B cell (primary cell): ENCODE results near the gene TCF7L2. TPM values are rescaled to one million over a fixed set of nuclear protein-coding genes. Genes with fewer than 3 reads are reported as not detected.

Experiments used
- ATAC-seq: fragments of 200-7000 bp; cut with Tn5 transposase; one replicate; pipeline ENCODE4 v1.10.0; 2021; ENCODE audit warnings: low read depth, mild to moderate bottlenecking, moderate number of reproducible peaks, moderate library complexity
- CTCF ChIA-PET: fragments of 350-600 bp; sonication (Branson Sonifier 250); formaldehyde crosslinking; loops from one replicate; lab custom pipeline; 2021; ENCODE audit warnings: antibody characterized with exemption, inconsistent platforms; lab: Charles Lee
- POLR2A ChIA-PET: fragments of 350-600 bp; sonication (Branson Sonifier 250); formaldehyde crosslinking; loops from one replicate; lab custom pipeline; 2021; ENCODE audit warnings: antibody characterized with exemption; lab: Charles Lee
- DNase-seq: peaks from one replicate; pipeline ENCODE4 v3.0.0; 2013
- H2AFZ ChIP-seq: 2 replicates; pipeline ENCODE4 v1.6.1; 2012; ENCODE audit warnings: mild to moderate bottlenecking, low read depth, low read length; ENCODE audit not compliant: insufficient read depth, poor library complexity, severe bottlenecking
- H3K27ac ChIP-seq, 2 donors: 1 replicate in 1 of 2; 2 replicates in 1 of 2; pipeline ENCODE4 v1.5.1; 2012 to 2013; ENCODE audit warnings: low read length in 2 of 2, mild to moderate bottlenecking in 2 of 2, moderate library complexity in 1 of 2
- H3K27me3 ChIP-seq, 4 experiments: fragments of 200-600 bp in 1 of 4; sonication (generic) in 1 of 4; replicated peaks in 1 of 4; 1 replicate in 2 of 4; 2 replicates in 2 of 4; pipeline versions ENCODE4 v1.6.1 to v1.7.0; 2013 to 2016; ENCODE audit warnings: low read length in 3 of 4, mild to moderate bottlenecking in 2 of 4, mixed read lengths in 1 of 4, moderate library complexity in 1 of 4; ENCODE audit not compliant: insufficient read depth in 4 of 4, control insufficient read depth in 3 of 4; ENCODE audit errors: control extremely low read depth in 1 of 4
- H3K36me3 ChIP-seq, 2 experiments: replicated peaks in 1 of 2; 1 replicate in 1 of 2; 2 replicates in 1 of 2; pipeline versions ENCODE4 v1.6.1 to v1.7.1; 2013; ENCODE audit warnings: low read length in 1 of 2; ENCODE audit not compliant: insufficient read depth in 2 of 2, control insufficient read depth in 1 of 2; ENCODE audit errors: control extremely low read depth in 1 of 2, extremely low read depth in 1 of 2
- H3K4me1 ChIP-seq, 2 donors: fragments of 200-600 bp in 1 of 2; sonication (generic) in 1 of 2; 1 replicate in 1 of 2; 2 replicates in 1 of 2; pipeline versions ENCODE4 v1.5.1 to v1.6.1; 2013 to 2017; ENCODE audit warnings: low read length in 2 of 2; ENCODE audit not compliant: control insufficient read depth in 2 of 2, insufficient read depth in 2 of 2
- H3K4me2 ChIP-seq: replicated peaks from 2 replicates; pipeline ENCODE3; 2012; ENCODE audit warnings: mild to moderate bottlenecking, low read depth, low read length; ENCODE audit not compliant: poor library complexity, severe bottlenecking
- H3K4me3 ChIP-seq, 5 experiments: fragments of 200-600 bp in 1 of 5; sonication (generic) in 1 of 5; 1 replicate in 3 of 5; 2 replicates in 2 of 5; pipeline versions ENCODE4 v1.5.1 to v1.7.0; 2011 to 2016; ENCODE audit warnings: low read length in 4 of 5, mild to moderate bottlenecking in 4 of 5, low read depth in 2 of 5, control low read depth in 1 of 5, moderate library complexity in 1 of 5; ENCODE audit not compliant: insufficient read depth in 1 of 5; ENCODE audit errors: control extremely low read depth in 1 of 5, extremely low read depth in 1 of 5
- H3K79me2 ChIP-seq: fragments of 200-600 bp; sonication (generic); one replicate; pipeline ENCODE4 v1.6.0; 2016; ENCODE audit warnings: low read length; ENCODE audit not compliant: control insufficient read depth, insufficient read depth
- H3K9ac ChIP-seq: fragments of 200-600 bp; sonication (generic); 2 replicates; pipeline ENCODE4 v1.6.1; 2017; ENCODE audit warnings: mild to moderate bottlenecking, low read length, moderate library complexity
- H3K9me3 ChIP-seq, 3 donors: one replicate each; pipeline versions ENCODE4 v1.6.1 to v1.7.1; 2013; ENCODE audit warnings: low read length in 2 of 3; ENCODE audit not compliant: control insufficient read depth in 2 of 3, insufficient read depth in 1 of 3; ENCODE audit errors: control extremely low read depth in 1 of 3
- H4K20me1 ChIP-seq: 2 replicates; pipeline ENCODE4 v1.6.0; 2012; ENCODE audit warnings: mild to moderate bottlenecking, low read length; ENCODE audit not compliant: insufficient read depth, control insufficient read depth, poor library complexity, severe bottlenecking
- H3K27ac Mint-ChIP-seq: one replicate; pipeline ENCODE4 v1.8.0; 2021; ENCODE audit warnings: mixed read lengths
- H3K27me3 Mint-ChIP-seq: one replicate; pipeline ENCODE4 v1.8.0; 2021; ENCODE audit warnings: mixed read lengths
- H3K4me1 Mint-ChIP-seq: one replicate; pipeline ENCODE4 v1.8.0; 2021; ENCODE audit warnings: mixed read lengths
- H3K4me3 Mint-ChIP-seq: one replicate; pipeline ENCODE4 v1.8.0; 2021; ENCODE audit warnings: mixed read lengths
- H3K9me3 Mint-ChIP-seq: one replicate; pipeline ENCODE4 v1.8.0; 2022; ENCODE audit warnings: mixed read lengths; ENCODE audit not compliant: insufficient read depth
- EZH2 ChIP-seq: IDR thresholded peaks from 2 replicates; pipeline ENCODE4 v1.6.1; 2012; ENCODE audit warnings: borderline replicate concordance, low read depth, mild to moderate bottlenecking, moderate library complexity, low read length; ENCODE audit not compliant: insufficient read depth, poor library complexity, severe bottlenecking
- WGBS: methylation state at CpG from one replicate; pipeline ENCODE4 v1.1.5; 2013; ENCODE audit warnings: missing lambda C conversion rate; ENCODE audit not compliant: insufficient coverage; 5-methylcytosine and 5-hydroxymethylcytosine counted together
- intact Hi-C: fragments of 100-400 bp; cut with micrococcal nuclease; formaldehyde crosslinking; loops from one replicate; pipeline ENCODE4 v1.10.0; 2022
- polyA plus RNA-seq: library from polyadenylated mRNA; depleted of rRNA; stranded (reverse); fragments of >200 nt; gene quantifications from 2 replicates; pipeline ENCODE4 v1.2.3, GENCODE V29; 2012
- total RNA-seq, 2 donors: library from RNA; stranded (reverse); fragments of 120-200 nt in 1 of 2; gene quantifications; 1 replicate in 1 of 2; 2 replicates in 1 of 2; pipeline versions ENCODE4 v1.2.3 to v1.2.4, GENCODE V29; 2013 to 2022
- TF ChIP-seq, protein P1 (sequence below): fragments of 200-600 bp; IDR thresholded peaks from one replicate; pipeline ENCODE4 v1.8.0; 2022; ENCODE audit warnings: antibody characterized with exemption, mild to moderate bottlenecking

Gene TCF7L2
- total and polyA plus RNA-seq, 2 donors (not counting 1 experiment from before 2014, with no cell fraction given), result 0.48 to 1.1 TPM

GRCh38 chr10:113027574-113028455 is 77.8 kb downstream of the TCF7L2 start:
- ATAC-seq (no peak), DNase-seq (no peak)
- Histone ChIP-seq H3K79me2 (no peaks in the 10 kb centered on the region), H3K27me3 (no peaks in the 10 kb centered on the region), H3K4me1 (no peaks in the 10 kb centered on the region), H3K27ac (no peak overlapping the region), H3K36me3 (no peaks in the 10 kb centered on the region), H3K4me3 (no peak overlapping the region), H3K4me2 (no peak overlapping the region), H4K20me1 (no peaks in the 10 kb centered on the region), H2AFZ (no peak overlapping the region), H3K9ac (no peak overlapping the region), H3K9me3 (no peaks in the 10 kb centered on the region)
- POLR2A ChIA-PET, result no interaction called here
- intact Hi-C loops, result no loop called here
- Mint-ChIP-seq H3K9me3 (no peaks in the 10 kb centered on the region), H3K27ac (no peak overlapping the region), H3K4me3 (no peak overlapping the region), H3K27me3 (peaks cover 26% of the 10 kb centered on the region), H3K4me1 (no peaks in the 10 kb centered on the region)
- TF ChIP-seq, protein P1, sequence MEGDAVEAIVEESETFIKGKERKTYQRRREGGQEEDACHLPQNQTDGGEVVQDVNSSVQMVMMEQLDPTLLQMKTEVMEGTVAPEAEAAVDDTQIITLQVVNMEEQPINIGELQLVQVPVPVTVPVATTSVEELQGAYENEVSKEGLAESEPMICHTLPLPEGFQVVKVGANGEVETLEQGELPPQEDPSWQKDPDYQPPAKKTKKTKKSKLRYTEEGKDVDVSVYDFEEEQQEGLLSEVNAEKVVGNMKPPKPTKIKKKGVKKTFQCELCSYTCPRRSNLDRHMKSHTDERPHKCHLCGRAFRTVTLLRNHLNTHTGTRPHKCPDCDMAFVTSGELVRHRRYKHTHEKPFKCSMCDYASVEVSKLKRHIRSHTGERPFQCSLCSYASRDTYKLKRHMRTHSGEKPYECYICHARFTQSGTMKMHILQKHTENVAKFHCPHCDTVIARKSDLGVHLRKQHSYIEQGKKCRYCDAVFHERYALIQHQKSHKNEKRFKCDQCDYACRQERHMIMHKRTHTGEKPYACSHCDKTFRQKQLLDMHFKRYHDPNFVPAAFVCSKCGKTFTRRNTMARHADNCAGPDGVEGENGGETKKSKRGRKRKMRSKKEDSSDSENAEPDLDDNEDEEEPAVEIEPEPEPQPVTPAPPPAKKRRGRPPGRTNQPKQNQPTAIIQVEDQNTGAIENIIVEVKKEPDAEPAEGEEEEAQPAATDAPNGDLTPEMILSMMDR, result no peak
- TF ChIP-seq EZH2, result no peak
- CTCF ChIA-PET, result no interaction called here
- WGBS, result 46% methylated on average over 11 of the region's 15 CpGs
